Heart right ventricle (tissue), 16 donors: ENCODE results near the gene KRT9. TPM values are rescaled to one million over a fixed set of nuclear protein-coding genes. Genes with fewer than 3 reads are reported as not detected.

Source experiments
- ATAC-seq, 8 donors: fragments of 200-7000 bp; cut with Tn5 transposase; one replicate each; pipeline ENCODE4 v1.9.1; 2020; ENCODE audit warnings: mild to moderate bottlenecking in 8 of 8, moderate library complexity in 8 of 8, moderate number of reproducible peaks in 1 of 8
- DNase-seq, 2 donors: peaks; one replicate each; pipeline ENCODE4 v3.0.0-alpha.2; 2020
- H3K27ac ChIP-seq, 10 donors: fragments of 200-600 bp; sonication (generic) in 2 of 10; one replicate each; pipeline versions ENCODE4 v1.5.0 to v1.8.0; 2020 to 2022; ENCODE audit warnings: mild to moderate bottlenecking in 3 of 10
- H3K27me3 ChIP-seq, 7 donors: fragments of 200-600 bp; one replicate each; pipeline ENCODE4 v1.8.0; 2021 to 2022; ENCODE audit warnings: mild to moderate bottlenecking in 2 of 7
- H3K36me3 ChIP-seq, 9 donors: fragments of 200-600 bp; sonication (generic) in 1 of 9; one replicate each; pipeline versions ENCODE4 v1.5.0 to v1.8.0; 2020 to 2022; ENCODE audit warnings: mild to moderate bottlenecking in 2 of 9
- H3K4me1 ChIP-seq, 9 donors: fragments of 200-600 bp; sonication (generic) in 1 of 9; one replicate each; pipeline versions ENCODE4 v1.5.0 to v1.8.0; 2020 to 2022; ENCODE audit warnings: mild to moderate bottlenecking in 4 of 9
- H3K4me3 ChIP-seq, 10 donors: fragments of 200-600 bp; sonication (generic) in 2 of 10; one replicate each; pipeline versions ENCODE4 v1.5.0 to v1.8.0; 2020 to 2022; ENCODE audit warnings: mild to moderate bottlenecking in 7 of 10, moderate library complexity in 2 of 10
- H3K9me3 ChIP-seq, 11 donors: fragments of 200-600 bp in 10 of 11; sonication (generic) in 2 of 11; one replicate each; pipeline versions ENCODE4 v1.5.0 to v1.8.0; 2013 to 2022; ENCODE audit warnings: mild to moderate bottlenecking in 2 of 11, control low read depth in 1 of 11, moderate library complexity in 1 of 11
- WGBS, 2 donors: extraction: QIAGEN DNeasy Blood & Tissue Kit; methylation state at CpG; one replicate each; pipeline ENCODE4 v1.1.7; 2013; ENCODE audit warnings: inconsistent platforms in 1 of 2; 5-methylcytosine and 5-hydroxymethylcytosine counted together
- intact Hi-C, 10 donors: fragments of 100-400 bp; cut with DNase I; formaldehyde crosslinking; loops; one replicate each; pipeline versions ENCODE4 v1.11.1 to v1.14.2; 2022
- polyA plus RNA-seq, 2 donors: library from polyadenylated mRNA; stranded (reverse); fragments of 200-250 nt; gene quantifications; one replicate each; pipeline ENCODE4 v1.2.3, GENCODE V29; 2013
- total RNA-seq, 10 donors: library from RNA; stranded (reverse); fragmentation: NEBNext Ultra II Directional in 3 of 10; extraction: Animal tissue kit (Norgen Biotek cat#: 25700) in 3 of 10; gene quantifications; one replicate each; pipeline versions ENCODE4 v1.2.1 to v1.2.4, GENCODE V29; 2021 to 2023
- TF ChIP-seq, protein P1 (sequence below), 9 donors: fragments of 200-600 bp; sonication (generic) in 2 of 9; IDR thresholded peaks; one replicate each; pipeline versions ENCODE4 v1.5.0 to v1.8.0; 2021 to 2022; ENCODE audit warnings: antibody characterized with exemption in 9 of 9, mild to moderate bottlenecking in 5 of 9, moderate library complexity in 1 of 9
- donor health status: Arrhythmogenic right ventricular cardiomyopathy.
- donor health status: ischemic (EF 13 %, LVEDD 7.1; RV severe dilation, severe dysfunction).
- donor health status: healthy with polysubstance abuse.
- donor health status: DM: no; HTN: yes; CAD: no.
- donor health status: DM: no; HTN: no; CAD: no.
- donor health status: ischemic (EF 25% LVEDD 6.9; RV normal size, moderate dysfunction).
- donor health status: ischemic (EF 25% LVEDD 5.7; RV mildly dilated, moderate dysfunction).
- donor health status: healthy.
- donor health status: DM: yes; HTN: yes; CAD: no.
- donor health status: Ischemic cardiomyopathy.
- donor health status: ischemic (EF 35%, LVEDD 5.7; RV mildly dilated, moderate dysfunction).
- donor health status: nonischemic (EF 11% LVEDD 7.7; RV severe dilation, severe dysfunction).
- donor health status: DM: yes; HTN: yes; CAD: no.
- donor health status: PGD.
- donor health status: ischemic (EF 29% LVEDD 5.4; RV normal size, mild dysfunction).
- donor health status: nonischemic (EF 23%, LVEDD 6.1; RV moderate dilation, normal function).

KRT9 gene
- total and polyA plus RNA-seq, 12 donors, result not detected

DNA sequence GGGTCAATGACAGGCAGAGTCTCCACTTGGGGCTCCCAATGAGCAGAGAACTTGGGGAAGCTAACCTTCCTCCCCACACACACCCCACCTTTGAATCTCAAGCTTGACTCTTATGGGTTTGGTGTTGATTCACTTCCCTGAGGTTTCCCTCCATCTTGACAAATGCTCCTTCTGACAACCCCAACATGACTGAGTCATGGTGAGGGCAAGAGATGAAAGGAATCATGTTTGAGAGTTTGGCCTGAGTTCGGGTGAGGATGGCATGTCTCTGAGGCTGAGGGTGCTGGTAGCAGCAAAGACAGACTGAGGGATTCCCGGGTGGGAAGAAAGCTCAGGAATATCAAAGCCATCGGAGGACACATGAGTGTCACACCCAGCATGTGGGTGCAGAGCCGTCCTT lies 18.7 kb downstream of the KRT9 start:
- Histone ChIP-seq H3K27me3 (peaks cover 2 to 53% (median 26%) of the 10 kb centered on the region in 7 donors), H3K4me3 (no peak overlapping the region), H3K9me3 (no peaks in the 10 kb centered on the region), H3K36me3 (no peaks in the 10 kb centered on the region), H3K27ac (no peak overlapping the region), H3K4me1 (peaks cover 0 to 15% (median 11%) of the 10 kb centered on the region in 9 donors)
- intact Hi-C loops, result loop anchor here in 3 of 10 donors (5.0 kb wide), 2 partner anchors 99 to 109 kb away; no protein-coding TSS in a partner anchor
- DNase-seq (no peak), ATAC-seq (no peak)
- 82 to 86% methylated on average over 4 of the region's 4 CpGs for WGBS, 2 donors
- TF ChIP-seq, protein P1, sequence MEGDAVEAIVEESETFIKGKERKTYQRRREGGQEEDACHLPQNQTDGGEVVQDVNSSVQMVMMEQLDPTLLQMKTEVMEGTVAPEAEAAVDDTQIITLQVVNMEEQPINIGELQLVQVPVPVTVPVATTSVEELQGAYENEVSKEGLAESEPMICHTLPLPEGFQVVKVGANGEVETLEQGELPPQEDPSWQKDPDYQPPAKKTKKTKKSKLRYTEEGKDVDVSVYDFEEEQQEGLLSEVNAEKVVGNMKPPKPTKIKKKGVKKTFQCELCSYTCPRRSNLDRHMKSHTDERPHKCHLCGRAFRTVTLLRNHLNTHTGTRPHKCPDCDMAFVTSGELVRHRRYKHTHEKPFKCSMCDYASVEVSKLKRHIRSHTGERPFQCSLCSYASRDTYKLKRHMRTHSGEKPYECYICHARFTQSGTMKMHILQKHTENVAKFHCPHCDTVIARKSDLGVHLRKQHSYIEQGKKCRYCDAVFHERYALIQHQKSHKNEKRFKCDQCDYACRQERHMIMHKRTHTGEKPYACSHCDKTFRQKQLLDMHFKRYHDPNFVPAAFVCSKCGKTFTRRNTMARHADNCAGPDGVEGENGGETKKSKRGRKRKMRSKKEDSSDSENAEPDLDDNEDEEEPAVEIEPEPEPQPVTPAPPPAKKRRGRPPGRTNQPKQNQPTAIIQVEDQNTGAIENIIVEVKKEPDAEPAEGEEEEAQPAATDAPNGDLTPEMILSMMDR (IDR thresholded peaks at IDR 0.05), result no peak

- no peak for DNase-seq
- 82 to 85% methylated on average over 5 of the region's 5 CpGs for WGBS, 2 donors
- H3K9me3 ChIP-seq, result no peaks in the 10 kb centered on the region
- no peak overlapping the region for H3K4me3 ChIP-seq
- TF ChIP-seq, protein P1 (IDR thresholded peaks at IDR 0.05), result no peak
- peaks cover 0 to 56% (median 21%) of the 10 kb centered on the region in 7 donors for H3K27me3 ChIP-seq
- H3K27ac ChIP-seq, result no peak overlapping the region
- peaks cover 0 to 21% (median 16%) of the 10 kb centered on the region in 9 donors for H3K4me1 ChIP-seq
- H3K36me3 ChIP-seq, result no peaks in the 10 kb centered on the region
- ATAC-seq, result no peak
- intact Hi-C loops, result loop anchor here in 3 of 10 donors (5.0 kb wide), 2 partner anchors 100 to 110 kb away; no protein-coding TSS in a partner anchor
Measured at GRCh38 chr17:41552455-41552854, 19.4 kb downstream of the KRT9 start.

- no peaks in the 10 kb centered on the region for H3K36me3 ChIP-seq
- no peak overlapping the region for H3K27ac ChIP-seq
- peaks cover 0 to 49% (median 17%) of the 10 kb centered on the region in 7 donors for H3K27me3 ChIP-seq
- ATAC-seq (no peak), DNase-seq (no peak)
- peaks cover 0 to 22% (median 16%) of the 10 kb centered on the region in 9 donors for H3K4me1 ChIP-seq
- no peak overlapping the region for H3K4me3 ChIP-seq
- intact Hi-C loops, result loop anchor here in 3 of 10 donors (5.0 kb wide), 2 partner anchors 101 to 111 kb away; no protein-coding TSS in a partner anchor
- TF ChIP-seq, protein P1 (IDR thresholded peaks at IDR 0.05), result no peak
- WGBS, 2 donors, result 63 to 69% methylated on average over 5 of the region's 5 CpGs
- H3K9me3 ChIP-seq, result peaks cover 0 to 7% (median 0%) of the 10 kb centered on the region in 11 donors
Measured at GRCh38 chr17:41551365-41551764, 20.5 kb downstream of the KRT9 start.

DNA sequence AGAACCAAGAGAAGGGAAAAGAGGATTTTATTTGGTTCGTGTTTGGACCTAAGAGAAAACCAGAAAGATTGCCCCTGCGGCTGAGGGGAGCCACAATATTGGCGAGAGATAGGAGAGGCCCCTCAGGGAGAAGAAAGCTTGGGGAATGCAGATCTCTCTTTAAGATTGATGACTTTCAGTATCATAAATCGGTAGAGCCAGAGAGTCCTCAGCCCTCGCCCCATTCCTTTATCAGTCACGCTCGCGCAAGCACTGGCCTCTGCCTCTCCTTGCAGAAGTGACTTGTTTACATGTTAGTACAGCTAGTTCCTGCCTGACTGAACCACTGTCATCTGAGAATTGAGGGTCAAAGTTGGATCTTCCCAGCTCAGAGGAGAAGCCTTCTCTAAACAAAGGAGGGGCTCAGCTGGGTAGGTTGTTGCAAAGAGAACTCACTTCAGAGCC lies 22.2 kb downstream of the KRT9 start:
- 72 to 75% methylated on average over 8 of the region's 8 CpGs for WGBS, 2 donors

More for the DNA sequence above, 22.2 kb downstream of the KRT9 start:
- ATAC-seq (no peak), DNase-seq (no peak)
- TF ChIP-seq, protein P1 (IDR thresholded peaks at IDR 0.05), result no peak
- peaks cover 0 to 38% (median 8%) of the 10 kb centered on the region in 7 donors for H3K27me3 ChIP-seq
- H3K4me3 ChIP-seq, result no peak overlapping the region
- intact Hi-C loops, result loop anchor here (1.0 to 10.0 kb wide), 17 partner anchors 98 to 752 kb away; partner anchors contain the start of gene KRT28 (in 1 of the 10)
- no peak overlapping the region for H3K27ac ChIP-seq
- H3K4me1 ChIP-seq, result peaks cover 0 to 22% (median 16%) of the 10 kb centered on the region in 9 donors
- peaks cover 0 to 9% (median 0%) of the 10 kb centered on the region in 11 donors for H3K9me3 ChIP-seq
- H3K36me3 ChIP-seq, result no peaks in the 10 kb centered on the region
